ENCODE results near the gene DOCK1.

The DOCK1 gene

GRCh38 chr10:127372361-127372760 lies 467.1 kb downstream of the DOCK1 start:
- in situ Hi-C loops (cut with HindIII; ENCODE audit: low sequenced_read_pairs) = no loop called here

- in situ Hi-C loops (cut with HindIII; ENCODE audit: low sequenced_read_pairs) = no loop called here
Measured at GRCh38 chr10:127374074-127374680, 468.9 kb downstream of the DOCK1 start.

- in situ Hi-C loops (cut with HindIII; ENCODE audit: low sequenced_read_pairs) = no loop called here
Measured at GRCh38 chr10:127374901-127375300, 469.7 kb downstream of the DOCK1 start.

- in situ Hi-C loops (cut with HindIII; ENCODE audit: low sequenced_read_pairs) = no loop called here
Measured at GRCh38 chr10:127375461-127375860, 470.2 kb downstream of the DOCK1 start.

GRCh38 chr10:127376071-127376470 lies 470.8 kb downstream of the DOCK1 start:
- in situ Hi-C loops (cut with HindIII; ENCODE audit: low sequenced_read_pairs) = no loop called here

GRCh38 chr10:127378628-127379027 lies 473.4 kb downstream of the DOCK1 start:
- in situ Hi-C loops (cut with HindIII; ENCODE audit: low sequenced_read_pairs) = no loop called here

- in situ Hi-C loops (cut with HindIII; ENCODE audit: low sequenced_read_pairs) = no loop called here
Measured at GRCh38 chr10:127384532-127384931, 479.3 kb downstream of the DOCK1 start.

GRCh38 chr10:127385066-127385465 lies 479.8 kb downstream of the DOCK1 start:
- in situ Hi-C loops (cut with HindIII; ENCODE audit: low sequenced_read_pairs) = no loop called here

- in situ Hi-C loops (cut with HindIII; ENCODE audit: low sequenced_read_pairs) = no loop called here
Measured at GRCh38 chr10:127386606-127387327, 481.5 kb downstream of the DOCK1 start.

GRCh38 chr10:127391875-127392274 lies 486.6 kb downstream of the DOCK1 start:
- in situ Hi-C loops (cut with HindIII; ENCODE audit: low sequenced_read_pairs) = no loop called here

GRCh38 chr10:127392351-127393235 lies 487.4 kb downstream of the DOCK1 start:
- in situ Hi-C loops (cut with HindIII; ENCODE audit: low sequenced_read_pairs) = no loop called here

GRCh38 chr10:127398140-127398970 lies 493.1 kb downstream of the DOCK1 start:
- in situ Hi-C loops (cut with HindIII; ENCODE audit: low sequenced_read_pairs) = no loop called here

GRCh38 chr10:127398971-127399365 lies 493.7 kb downstream of the DOCK1 start:
- in situ Hi-C loops (cut with HindIII; ENCODE audit: low sequenced_read_pairs) = no loop called here

- in situ Hi-C loops (cut with HindIII; ENCODE audit: low sequenced_read_pairs) = no loop called here
Measured at GRCh38 chr10:127399668-127400067, 494.4 kb downstream of the DOCK1 start.

- in situ Hi-C loops (cut with HindIII; ENCODE audit: low sequenced_read_pairs) = no loop called here
Measured at GRCh38 chr10:127400216-127400615, 495.0 kb downstream of the DOCK1 start.

GRCh38 chr10:127402596-127403409 lies 497.6 kb downstream of the DOCK1 start:
- in situ Hi-C loops (cut with HindIII; ENCODE audit: low sequenced_read_pairs) = no loop called here

GRCh38 chr10:127405221-127405620 lies 500.0 kb downstream of the DOCK1 start:
- in situ Hi-C loops (cut with HindIII; ENCODE audit: low sequenced_read_pairs) = no loop called here

GRCh38 chr10:127406018-127406550 lies 500.9 kb downstream of the DOCK1 start:
- in situ Hi-C loops (cut with HindIII; ENCODE audit: low sequenced_read_pairs) = no loop called here

GRCh38 chr10:127407551-127407950 lies 502.3 kb downstream of the DOCK1 start:
- in situ Hi-C loops (cut with HindIII; ENCODE audit: low sequenced_read_pairs) = no loop called here
